Duodenal mucosa (tissue), 2 donors: ENCODE measurements around the gene MAP4K4.

ENCODE experiments used
- H3K27ac ChIP-seq: one replicate; pipeline ENCODE4 v1.7.0; 2013; ENCODE audit warnings: low read depth, low read length
- H3K27me3 ChIP-seq, 2 donors: one replicate each; pipeline ENCODE4 v1.7.0; 2013; ENCODE audit warnings: low read length in 2 of 2, control low read depth in 1 of 2; ENCODE audit not compliant: insufficient read depth in 2 of 2, control insufficient read depth in 1 of 2
- H3K36me3 ChIP-seq, 2 donors: one replicate each; pipeline ENCODE4 v1.7.0; 2013; ENCODE audit warnings: low read length in 2 of 2, control low read depth in 1 of 2; ENCODE audit not compliant: insufficient read depth in 2 of 2, control insufficient read depth in 1 of 2
- H3K4me1 ChIP-seq, 2 donors: one replicate each; pipeline ENCODE4 v1.7.0; 2013; ENCODE audit warnings: low read length in 2 of 2, control low read depth in 1 of 2; ENCODE audit not compliant: insufficient read depth in 2 of 2, control insufficient read depth in 1 of 2
- H3K4me3 ChIP-seq, 2 donors: one replicate each; pipeline ENCODE4 v1.7.0; 2013; ENCODE audit warnings: low read length in 2 of 2, low read depth in 1 of 2
- H3K9ac ChIP-seq, 2 donors: one replicate each; pipeline ENCODE4 v1.7.0; 2013; ENCODE audit warnings: low read length in 2 of 2, low read depth in 1 of 2
- H3K9me3 ChIP-seq, 2 donors: one replicate each; pipeline ENCODE4 v1.7.0; 2013; ENCODE audit warnings: low read length in 2 of 2, control low read depth in 1 of 2; ENCODE audit not compliant: control insufficient read depth in 1 of 2

The MAP4K4 gene

DNA sequence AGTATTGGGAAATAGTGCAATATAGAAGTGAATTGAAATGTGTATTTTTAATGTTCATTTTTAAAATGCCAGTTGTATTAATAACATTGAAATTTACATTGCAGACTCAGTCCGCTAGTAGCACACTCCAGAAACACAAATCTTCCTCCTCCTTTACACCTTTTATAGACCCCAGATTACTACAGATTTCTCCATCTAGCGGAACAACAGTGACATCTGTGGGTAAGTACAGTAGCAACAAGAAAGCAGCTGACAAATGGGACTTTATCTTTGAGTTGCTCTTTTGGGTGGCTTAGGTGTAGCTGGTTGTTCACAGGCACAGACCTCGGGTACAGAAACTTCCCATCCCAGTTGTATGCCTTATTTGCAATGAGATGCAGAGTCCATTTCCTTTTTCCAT, 176.0 kb downstream of the MAP4K4 start:
- Histone ChIP-seq H3K27ac (no peak overlapping the region), H3K9ac (no peak overlapping the region), H3K4me1 (no peaks in the 10 kb centered on the region), H3K9me3 (no peaks in the 10 kb centered on the region), H3K27me3 (no peaks in the 10 kb centered on the region), H3K4me3 (no peak overlapping the region), H3K36me3 (peaks cover 46 to 75% of the 10 kb centered on the region in 2 donors)

DNA sequence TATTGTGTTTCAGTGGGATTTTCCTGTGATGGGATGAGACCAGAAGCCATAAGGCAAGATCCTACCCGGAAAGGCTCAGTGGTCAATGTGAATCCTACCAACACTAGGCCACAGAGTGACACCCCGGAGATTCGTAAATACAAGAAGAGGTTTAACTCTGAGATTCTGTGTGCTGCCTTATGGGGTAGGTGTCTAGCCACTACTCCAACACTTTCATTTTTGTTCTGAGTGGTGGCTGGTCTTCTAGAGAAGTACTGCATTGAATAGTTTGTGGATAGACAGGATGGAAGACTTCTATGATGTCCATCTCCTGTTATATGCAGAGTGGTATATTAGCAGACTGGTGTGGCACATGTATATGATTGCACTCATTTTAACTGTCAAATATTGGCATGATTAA, 176.6 kb downstream of the MAP4K4 start:
- H3K4me1 ChIP-seq = no peaks in the 10 kb centered on the region
- peaks cover 44 to 75% of the 10 kb centered on the region in 2 donors for H3K36me3 ChIP-seq
- no peak overlapping the region for H3K4me3 ChIP-seq
- H3K9ac ChIP-seq = no peak overlapping the region
- H3K27ac ChIP-seq = no peak overlapping the region
- no peaks in the 10 kb centered on the region for H3K9me3 ChIP-seq
- no peaks in the 10 kb centered on the region for H3K27me3 ChIP-seq

DNA sequence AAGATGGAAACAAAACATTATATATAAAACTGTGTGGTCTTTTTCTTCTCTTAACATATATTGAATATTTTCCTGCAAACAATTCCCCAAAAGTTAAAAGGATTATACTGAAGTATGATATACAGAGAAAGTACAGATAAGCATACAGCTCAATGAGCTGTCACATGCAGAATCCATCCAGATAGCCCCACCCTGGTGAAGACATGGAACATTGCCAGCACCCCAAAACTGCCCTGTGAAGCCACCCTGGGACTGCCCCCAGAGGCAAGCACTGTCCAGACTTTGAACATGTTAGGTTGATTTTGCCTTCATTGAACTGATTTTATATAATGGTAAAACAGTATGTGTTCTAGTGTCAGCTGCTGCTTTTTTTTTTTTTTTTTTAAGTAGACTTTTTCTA, 182.0 kb downstream of the MAP4K4 start:
- Histone ChIP-seq H3K4me3 (no peak overlapping the region), H3K36me3 (peaks cover 16 to 42% of the 10 kb centered on the region in 2 donors), H3K27ac (no peak overlapping the region), H3K9ac (no peak overlapping the region), H3K9me3 (no peaks in the 10 kb centered on the region), H3K27me3 (no peaks in the 10 kb centered on the region), H3K4me1 (no peaks in the 10 kb centered on the region)

DNA sequence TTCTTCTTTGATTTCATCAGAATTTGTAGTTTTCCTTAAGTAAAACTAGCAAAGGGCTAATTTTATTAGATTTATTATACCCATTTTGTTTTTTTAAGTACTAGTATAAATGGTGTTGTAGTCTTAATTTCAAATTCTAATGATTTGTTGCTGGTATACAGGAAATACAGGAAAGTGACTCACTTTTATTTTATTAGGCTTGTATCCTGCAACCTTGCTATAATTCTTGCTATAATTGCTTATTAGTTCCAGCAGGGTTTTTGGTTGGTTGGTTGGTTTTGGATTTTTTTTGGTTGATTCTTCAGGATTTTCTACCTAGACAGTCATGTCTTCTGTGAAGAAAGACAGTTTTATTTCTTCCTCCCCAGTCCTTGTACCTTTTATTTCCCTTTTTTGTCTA, 183.6 kb downstream of the MAP4K4 start:
- Histone ChIP-seq H3K9me3 (no peaks in the 10 kb centered on the region), H3K4me3 (no peak overlapping the region), H3K4me1 (no peaks in the 10 kb centered on the region), H3K9ac (no peak overlapping the region), H3K36me3 (peaks cover 9 to 26% of the 10 kb centered on the region in 2 donors), H3K27me3 (no peaks in the 10 kb centered on the region), H3K27ac (no peak overlapping the region)

- H3K27me3 ChIP-seq = no peaks in the 10 kb centered on the region
- H3K9ac ChIP-seq = no peak overlapping the region
- H3K36me3 ChIP-seq = peaks cover 11 to 25% of the 10 kb centered on the region in 2 donors
- H3K4me3 ChIP-seq = no peak overlapping the region
- H3K4me1 ChIP-seq = no peaks in the 10 kb centered on the region
- H3K9me3 ChIP-seq = no peaks in the 10 kb centered on the region
- H3K27ac ChIP-seq = no peak overlapping the region
Measured at GRCh38 chr2:101882769-101883307, 185.3 kb downstream of the MAP4K4 start.

DNA sequence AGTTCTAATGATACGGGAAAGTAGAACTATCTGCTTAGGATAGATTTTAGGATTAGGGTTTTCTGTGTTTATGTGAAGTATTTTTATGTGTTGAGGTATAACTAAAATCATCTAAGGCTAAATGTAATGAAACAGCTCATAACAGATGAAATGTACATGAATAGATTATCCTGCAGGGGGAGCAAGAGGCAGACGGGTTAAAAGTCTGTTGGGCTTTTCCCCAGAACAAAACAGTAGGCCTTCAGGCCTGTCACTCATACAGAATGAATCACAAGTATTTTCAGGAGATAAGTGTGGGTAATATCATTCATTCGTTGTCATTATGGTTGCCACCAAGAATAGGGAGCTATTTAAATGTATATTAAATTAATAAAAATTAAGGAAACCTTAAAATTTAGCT, 186.4 kb downstream of the MAP4K4 start:
- H3K9ac ChIP-seq = no peak overlapping the region
- no peak overlapping the region for H3K27ac ChIP-seq
- H3K36me3 ChIP-seq = peaks cover 12 to 17% of the 10 kb centered on the region in 2 donors

GRCh38 chr2:101884423-101884822, 186.9 kb downstream of the MAP4K4 start:
- H3K9me3 ChIP-seq = no peaks in the 10 kb centered on the region
- H3K4me1 ChIP-seq = no peaks in the 10 kb centered on the region
- no peak overlapping the region for H3K4me3 ChIP-seq
- H3K27ac ChIP-seq = no peak overlapping the region
- H3K9ac ChIP-seq = no peak overlapping the region
- H3K27me3 ChIP-seq = no peaks in the 10 kb centered on the region
- H3K36me3 ChIP-seq = peaks cover 12 to 20% of the 10 kb centered on the region in 2 donors

More for the DNA sequence above, 186.4 kb downstream of the MAP4K4 start:
- Histone ChIP-seq H3K4me1 (no peaks in the 10 kb centered on the region), H3K27me3 (no peaks in the 10 kb centered on the region), H3K9me3 (no peaks in the 10 kb centered on the region), H3K4me3 (no peak overlapping the region)

GRCh38 chr2:101887328-101887727, 189.8 kb downstream of the MAP4K4 start:
- Histone ChIP-seq H3K4me3 (no peak overlapping the region), H3K4me1 (no peaks in the 10 kb centered on the region), H3K9ac (no peak overlapping the region), H3K27ac (no peak overlapping the region), H3K9me3 (no peaks in the 10 kb centered on the region), H3K36me3 (peaks cover 22 to 33% of the 10 kb centered on the region in 2 donors), H3K27me3 (no peaks in the 10 kb centered on the region)

- H3K4me3 ChIP-seq = no peak overlapping the region
- H3K4me1 ChIP-seq = no peaks in the 10 kb centered on the region
- peaks cover 26 to 37% of the 10 kb centered on the region in 2 donors for H3K36me3 ChIP-seq
- H3K9me3 ChIP-seq = no peaks in the 10 kb centered on the region
- no peak overlapping the region for H3K27ac ChIP-seq
- H3K9ac ChIP-seq = no peak overlapping the region
- H3K27me3 ChIP-seq = no peaks in the 10 kb centered on the region
Measured at GRCh38 chr2:101889460-101890098, 192.1 kb downstream of the MAP4K4 start.

- no peak overlapping the region for H3K27ac ChIP-seq
- no peaks in the 10 kb centered on the region for H3K27me3 ChIP-seq
- no peaks in the 10 kb centered on the region for H3K4me1 ChIP-seq
- no peaks in the 10 kb centered on the region for H3K9me3 ChIP-seq
- H3K9ac ChIP-seq = no peak overlapping the region
- no peak overlapping the region for H3K4me3 ChIP-seq
- H3K36me3 ChIP-seq = peaks cover 22 to 31% of the 10 kb centered on the region in 2 donors
Measured at GRCh38 chr2:101892377-101892776, 194.9 kb downstream of the MAP4K4 start.
